NOMO-1 treated with dmso at 0.1 percent for 144 hours (cell line): ENCODE results near the gene UQCRHL.
"Not testable (repeated sequence)": the region's sequence is repeated elsewhere in the genome, so short reads cannot be mapped to it uniquely, and the experiment has no call there.

Experiments used
- DNase-seq: peaks from one replicate; lab custom pipeline; 2025; ENCODE audit not compliant: unreplicated experiment; lab: John Stamatoyannopoulos, UW

Gene UQCRHL

GRCh38 chr1:15835741-15836510 is 28.5 kb upstream of the UQCRHL start:
- peak; percentile 97 for DNase-seq

GRCh38 chr1:15835205-15835740 is 27.8 kb upstream of the UQCRHL start:
- DNase-seq: no peak

DNA sequence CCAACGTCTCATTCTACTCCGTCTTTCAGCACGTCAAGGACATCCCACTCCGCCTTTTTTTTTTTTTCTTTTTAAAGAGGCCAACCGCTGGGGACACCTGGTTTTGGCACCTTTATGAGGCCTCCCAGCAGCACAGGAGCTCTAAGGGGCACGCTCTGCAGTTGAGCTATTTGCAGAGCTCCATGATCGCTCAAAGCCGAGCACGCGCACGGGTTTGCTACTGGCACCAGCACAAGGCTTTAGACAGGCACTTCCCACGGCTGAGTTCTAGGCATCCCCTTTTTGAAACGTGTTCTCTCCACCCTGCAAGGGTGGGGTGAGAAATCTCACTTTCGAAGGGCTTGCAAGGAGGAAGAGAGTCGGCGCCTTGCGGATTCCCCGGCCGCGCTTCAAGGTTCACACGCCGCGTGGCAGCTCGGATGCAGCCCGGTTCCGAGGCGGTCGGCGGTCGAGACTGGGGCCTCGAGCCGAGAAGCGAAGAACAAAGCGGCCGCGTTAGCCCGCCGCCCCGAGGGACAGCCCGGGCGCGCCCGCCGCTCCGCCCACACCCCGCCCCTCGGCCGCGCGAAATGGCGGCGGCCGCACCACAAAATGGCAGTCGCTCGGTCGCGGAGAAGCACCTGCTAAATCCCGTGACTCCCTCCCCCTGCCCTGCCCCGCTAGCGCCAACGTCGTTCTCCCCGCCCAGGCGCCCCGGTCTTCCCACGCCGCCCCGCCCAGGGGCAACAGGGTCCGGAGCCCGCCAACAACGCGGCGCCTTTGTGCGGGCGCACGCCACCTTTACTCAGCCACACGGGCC is 27.2 kb upstream of the UQCRHL start:
- DNase-seq: peak; percentile 94

- no peak for DNase-seq
These were observed 26.5 kb upstream of the UQCRHL start for GRCh38 chr1:15833842-15834405.

- peak; percentile 72 for DNase-seq
These were observed 25.7 kb upstream of the UQCRHL start for GRCh38 chr1:15833069-15833679.

GRCh38 chr1:15830258-15830657 is 22.8 kb upstream of the UQCRHL start:
- no peak for DNase-seq

DNA sequence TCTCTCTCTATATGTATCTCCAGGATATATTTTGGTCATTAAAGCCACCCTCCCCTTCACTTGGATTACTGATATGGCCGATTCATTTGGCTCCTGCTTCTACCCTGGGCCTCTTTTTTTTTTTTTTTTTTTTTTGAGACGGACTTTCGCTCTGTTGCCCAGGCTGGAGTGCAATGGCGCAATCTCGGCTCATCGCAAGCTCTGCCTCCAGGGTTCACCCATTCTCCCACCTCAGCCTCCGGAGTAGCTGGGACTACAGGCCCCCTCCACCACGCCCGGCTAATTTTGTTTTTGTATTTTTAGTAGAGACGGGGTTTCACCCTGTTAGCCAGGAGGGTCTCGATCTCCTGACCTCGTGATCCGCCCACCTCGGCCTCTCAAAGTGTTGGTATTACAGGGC is 21.5 kb upstream of the UQCRHL start:
- DNase-seq: not testable (repeated sequence)

DNA sequence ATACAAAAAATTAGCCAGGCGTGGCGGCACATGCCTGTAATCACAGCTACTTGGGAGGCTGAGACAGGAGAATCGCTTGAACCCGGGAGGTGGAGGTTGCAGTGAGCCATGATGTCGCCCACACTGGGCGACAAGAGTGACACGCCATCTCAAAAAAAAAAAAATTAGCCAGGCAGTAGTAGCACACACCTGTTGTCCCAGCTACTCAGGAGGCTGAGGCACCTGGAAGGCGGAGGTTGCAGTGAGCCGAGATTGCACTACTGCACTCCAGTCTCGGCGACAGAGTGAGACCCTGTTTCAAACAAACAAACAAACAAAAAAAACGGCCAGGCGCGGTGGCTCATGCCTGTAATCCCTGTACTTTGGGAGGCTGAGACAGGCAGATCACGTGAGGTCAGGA is 20.1 kb upstream of the UQCRHL start:
- DNase-seq: not testable (repeated sequence)

- no peak for DNase-seq
These were observed 19.5 kb upstream of the UQCRHL start for GRCh38 chr1:15826810-15827507.

DNA sequence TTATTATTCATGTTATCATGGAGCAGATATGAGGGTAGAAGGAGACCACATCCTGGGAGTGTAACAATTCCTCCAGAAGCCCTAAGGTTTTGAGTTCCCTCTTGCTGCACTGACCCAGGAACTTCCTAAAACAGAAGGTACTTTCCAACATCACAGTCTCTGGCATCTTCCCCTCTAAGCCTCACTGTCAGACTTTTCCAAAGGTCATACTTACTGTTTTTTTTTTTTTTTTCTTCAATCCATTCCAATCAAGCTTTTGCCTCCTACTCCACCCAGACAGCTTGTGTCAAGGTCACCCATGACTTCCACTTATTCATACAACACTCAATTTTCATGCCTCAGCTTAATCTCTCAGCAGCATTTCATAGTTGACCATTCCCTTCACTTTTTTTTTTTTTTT is 18.4 kb upstream of the UQCRHL start:
- no peak for DNase-seq

- no peak for DNase-seq
These were observed 13.0 kb upstream of the UQCRHL start for GRCh38 chr1:15820478-15820877.

DNA sequence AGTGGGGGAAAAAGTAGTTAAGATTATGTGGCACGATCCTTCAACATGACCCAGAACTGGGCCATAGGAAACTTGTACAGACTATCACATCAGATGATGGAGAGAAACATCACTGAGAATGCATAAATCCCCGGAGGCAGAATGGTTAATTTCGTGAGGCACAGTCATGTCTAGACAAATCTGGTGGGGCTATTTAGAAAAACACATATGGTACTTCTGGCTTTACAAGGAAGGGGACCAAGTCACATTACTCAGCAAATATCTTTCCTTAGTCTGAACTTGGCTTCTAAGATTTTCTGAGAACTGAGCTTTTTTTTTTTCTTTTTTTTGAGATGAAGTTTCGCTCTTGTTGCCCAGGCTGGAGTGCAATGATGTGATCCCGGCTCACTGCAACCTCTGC is 9.2 kb upstream of the UQCRHL start:
- no peak for DNase-seq

GRCh38 chr1:15810073-15810472 is 2.6 kb upstream of the UQCRHL start:
- DNase-seq: no peak

DNA sequence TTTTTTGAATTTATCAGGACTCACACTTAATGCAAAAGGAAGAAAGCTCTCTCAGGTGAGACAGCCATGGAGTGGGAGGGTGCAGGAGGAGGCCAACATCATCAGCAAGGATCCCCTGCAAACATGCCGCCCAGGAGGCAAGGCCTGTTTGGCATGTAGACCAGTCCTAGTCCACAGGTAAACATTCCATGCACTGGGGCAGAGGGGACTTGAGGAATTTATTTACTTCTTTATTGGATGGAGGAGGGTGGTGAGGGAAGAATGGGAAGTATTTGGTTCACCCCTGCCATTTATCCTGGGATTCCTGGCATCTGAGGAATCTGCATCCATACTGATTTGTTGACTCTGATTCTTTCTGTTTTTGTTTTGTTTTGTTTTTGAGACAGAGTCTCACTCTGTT is 1.5 kb upstream of the UQCRHL start:
- DNase-seq: no peak

- no peak for DNase-seq
These were observed 328 bp downstream of the UQCRHL start for GRCh38 chr1:15807121-15807520.

- no peak for DNase-seq
These were observed 3.4 kb downstream of the UQCRHL start for GRCh38 chr1:15804060-15804459.

DNA sequence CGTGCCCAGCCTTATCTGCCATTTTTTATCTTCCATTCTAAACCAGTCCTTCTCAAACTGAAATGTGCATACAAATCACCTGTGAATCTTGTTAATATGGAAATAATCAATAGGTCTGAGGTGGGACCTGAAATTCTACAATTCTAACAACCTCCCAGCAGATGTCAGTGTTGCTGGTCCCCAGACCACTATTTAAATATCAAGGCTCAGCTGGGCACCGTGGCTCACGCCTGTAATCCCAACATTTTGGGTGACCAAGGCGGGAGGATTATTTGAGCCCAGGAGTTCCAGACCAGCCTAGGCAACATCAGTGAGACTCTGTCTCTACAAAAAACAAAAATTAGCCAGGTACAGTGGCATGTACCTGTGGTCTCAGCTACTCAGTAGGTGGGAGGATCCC is 4.1 kb downstream of the UQCRHL start:
- no peak for DNase-seq

GRCh38 chr1:15802234-15802965 is 5.0 kb downstream of the UQCRHL start:
- DNase-seq: no peak

DNA sequence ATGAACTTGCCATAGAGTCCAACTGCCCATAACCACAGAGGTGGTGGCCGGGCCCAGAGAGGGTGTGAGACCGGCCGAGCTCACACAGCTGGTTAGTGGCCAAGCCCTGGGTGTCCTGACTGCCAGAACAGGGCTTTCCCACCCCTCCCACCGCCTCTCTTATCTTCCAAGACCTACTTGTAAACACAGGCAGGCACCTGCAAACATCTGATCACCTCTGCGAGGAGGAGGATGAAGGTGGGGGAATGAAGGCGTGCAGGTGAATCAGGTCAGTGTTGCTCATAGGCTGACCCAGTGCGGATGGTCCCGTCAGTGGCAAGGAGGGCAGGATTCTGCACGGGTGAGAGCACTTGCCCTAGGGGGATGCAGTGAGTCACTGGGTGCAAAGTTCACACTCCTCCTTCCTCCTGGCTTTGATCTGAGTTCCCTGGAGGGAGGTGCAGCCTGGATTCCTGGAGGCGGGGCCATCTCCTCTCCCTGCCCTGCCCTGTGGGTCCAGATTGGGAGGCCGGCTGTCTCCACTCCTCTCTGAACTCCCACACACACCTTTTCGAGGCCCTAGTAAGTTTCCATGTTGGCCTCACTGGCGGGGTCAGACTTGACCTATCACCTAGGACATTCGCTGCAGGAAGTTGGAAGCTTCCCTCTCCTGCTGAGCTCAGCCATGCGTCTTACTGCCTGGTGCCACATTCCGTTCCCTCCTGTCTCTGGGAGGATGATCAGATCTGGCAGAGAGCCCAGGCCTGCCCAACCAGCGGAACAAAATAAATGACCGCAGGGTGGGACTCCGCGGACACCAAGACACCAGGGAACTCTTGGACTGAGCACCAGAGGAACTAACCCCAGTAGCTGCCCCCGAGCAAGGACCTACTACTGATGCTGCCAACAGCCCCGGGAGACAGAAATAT is 7.3 kb downstream of the UQCRHL start:
- DNase-seq: no peak
